GM19035 (cell line): ENCODE data around the gene HDAC8.
"Not testable (repeated sequence)": the region's sequence is repeated elsewhere in the genome, so short reads cannot be mapped to it uniquely, and the experiment has no call there.

Source experiments
- ATAC-seq: cut with Tn5 transposase; IDR thresholded peaks from one replicate; pipeline ENCODE4 v1.9.1; 2021; ENCODE audit not compliant: unreplicated experiment

The HDAC8 gene

DNA sequence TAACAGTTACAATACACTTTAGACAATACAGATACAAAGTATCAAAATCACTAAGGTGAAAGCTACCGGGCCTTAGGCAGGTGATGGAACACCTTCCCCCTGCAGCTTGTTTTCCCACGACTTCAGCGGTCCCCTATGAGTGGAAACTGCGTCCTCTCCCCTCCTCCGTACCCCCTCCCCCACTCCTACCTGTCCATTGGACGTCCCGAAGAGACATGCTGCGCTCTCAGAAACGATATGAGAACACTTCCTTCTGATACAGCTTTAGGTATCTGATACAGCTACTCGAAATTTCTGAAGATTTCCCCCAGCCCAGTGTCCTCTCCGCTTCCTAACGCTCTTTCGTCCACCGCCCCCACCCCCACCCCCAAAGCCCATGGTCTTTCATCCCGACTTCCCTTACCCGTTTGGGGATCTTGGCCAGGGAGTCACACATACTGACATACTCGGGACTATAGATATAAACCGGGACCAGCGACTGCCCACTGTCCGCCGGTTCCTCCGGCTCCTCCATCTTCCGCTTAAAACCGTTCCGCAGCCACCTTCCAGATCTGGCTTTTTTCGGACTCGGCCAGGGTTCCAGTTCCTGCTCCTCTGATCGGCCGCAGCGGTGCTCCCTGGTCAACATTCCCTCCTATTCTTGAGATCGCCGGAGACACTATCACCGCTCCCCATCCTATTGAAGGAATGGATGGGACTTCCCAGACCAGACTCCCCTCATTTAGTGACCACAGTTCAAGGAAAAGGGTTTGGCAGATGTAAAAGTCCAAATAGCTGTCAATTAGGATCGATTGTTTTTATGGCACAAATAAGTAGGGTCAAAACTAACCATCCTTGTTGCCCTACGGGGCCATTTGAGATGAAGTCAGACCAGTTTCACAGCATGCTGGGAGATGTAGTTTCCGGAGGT, at the start of gene HDAC8:
TSS of gene HDAC8 (minus strand) at position 596 of the 910 bp plus-strand sequence. CDS start at position 514, 82 bp downstream.
- peak; percentile 99 for ATAC-seq

GRCh38 chrX:72621625-72622485, 49.2 kb upstream of the HDAC8 start:
- peak; percentile 81 for ATAC-seq

GRCh38 chrX:72621163-72621562, 48.5 kb upstream of the HDAC8 start:
- ATAC-seq = no peak

DNA sequence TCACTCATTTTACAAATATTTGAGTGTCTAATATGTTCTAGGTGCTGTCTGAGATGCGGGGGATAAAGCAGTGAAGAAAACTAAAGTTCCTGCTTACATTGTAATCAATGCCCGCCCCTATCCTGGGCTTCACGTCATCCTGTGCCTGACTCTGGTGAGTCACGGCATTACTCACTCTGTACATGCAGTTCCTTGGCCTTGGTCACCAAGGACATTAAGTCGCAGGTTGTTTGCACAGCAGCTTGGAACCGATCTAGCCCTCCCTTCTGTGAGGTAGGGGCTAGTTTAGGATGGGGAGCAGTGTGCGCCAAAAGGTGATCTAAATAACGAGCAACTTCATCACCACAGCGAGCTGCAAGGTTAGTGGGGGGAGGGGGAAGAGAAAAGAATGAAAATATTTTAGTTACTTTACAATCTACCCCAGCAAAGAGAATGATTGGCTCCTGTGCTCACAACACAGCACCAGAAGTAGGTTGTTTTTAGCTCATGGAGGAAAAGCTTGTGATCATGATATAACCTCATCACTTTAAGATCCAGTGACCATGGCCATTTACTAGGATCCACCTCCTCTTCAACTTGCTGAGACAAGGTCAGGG, 48.0 kb upstream of the HDAC8 start:
- ATAC-seq = no peak

- ATAC-seq = no peak
These were observed 36.7 kb upstream of the HDAC8 start for GRCh38 chrX:72609313-72609712.

DNA sequence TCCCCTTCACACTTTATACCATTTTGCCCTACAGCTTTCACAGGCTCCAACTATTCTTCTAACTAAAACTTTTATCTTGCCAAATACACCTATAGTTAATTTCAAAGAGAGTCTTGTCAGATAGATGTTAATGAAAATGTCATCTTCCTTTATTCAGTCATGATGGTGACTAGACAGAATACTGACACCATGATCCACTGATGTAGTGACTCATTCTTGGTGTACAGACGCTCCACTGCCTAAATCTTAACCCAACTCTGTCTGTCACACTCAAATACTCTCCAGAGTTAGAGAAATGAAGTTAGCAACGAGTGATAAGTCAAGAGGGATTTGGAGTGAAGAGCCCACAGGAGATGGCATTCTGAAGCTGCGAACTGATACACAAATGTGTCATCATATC, 32.1 kb upstream of the HDAC8 start:
- no peak for ATAC-seq

DNA sequence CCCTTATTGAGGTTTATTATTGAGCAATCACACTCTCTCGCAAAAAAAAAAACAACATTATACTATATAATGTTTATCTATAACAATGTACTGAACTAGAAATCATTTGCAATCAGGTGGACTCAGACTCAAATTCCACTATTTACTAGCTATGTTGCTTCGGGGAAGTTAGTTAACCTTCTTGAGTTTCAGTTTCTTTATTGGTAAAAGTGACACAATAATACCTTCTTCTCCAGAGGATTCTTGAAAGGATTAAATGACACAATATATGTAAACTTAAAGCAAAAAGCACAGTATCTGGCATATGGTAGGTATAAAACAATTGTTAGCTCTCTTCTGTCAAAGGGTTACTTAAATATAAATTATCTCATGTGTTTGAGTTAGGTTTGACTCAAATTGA, 31.5 kb upstream of the HDAC8 start:
- no peak for ATAC-seq

DNA sequence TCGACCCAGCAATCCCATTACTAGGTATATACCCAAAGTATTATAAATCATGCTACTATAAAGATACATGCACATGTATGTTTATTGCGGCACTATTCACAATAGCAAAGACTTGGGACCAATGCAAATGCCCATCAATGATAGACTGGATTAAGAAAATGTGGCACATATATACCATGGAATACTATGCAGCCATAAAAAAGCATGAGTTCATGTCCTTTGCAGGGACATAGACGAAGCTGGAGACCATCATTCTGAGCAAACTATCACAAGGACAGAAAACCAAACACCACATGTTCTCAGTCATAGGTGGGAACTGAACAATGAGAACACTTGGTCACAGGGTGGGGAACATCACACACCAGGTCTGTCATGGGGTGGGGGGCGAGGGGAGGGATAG, 18.4 kb upstream of the HDAC8 start:
- ATAC-seq = not testable (repeated sequence)

- ATAC-seq = no peak
These were observed 11.5 kb upstream of the HDAC8 start for GRCh38 chrX:72584163-72584562.

DNA sequence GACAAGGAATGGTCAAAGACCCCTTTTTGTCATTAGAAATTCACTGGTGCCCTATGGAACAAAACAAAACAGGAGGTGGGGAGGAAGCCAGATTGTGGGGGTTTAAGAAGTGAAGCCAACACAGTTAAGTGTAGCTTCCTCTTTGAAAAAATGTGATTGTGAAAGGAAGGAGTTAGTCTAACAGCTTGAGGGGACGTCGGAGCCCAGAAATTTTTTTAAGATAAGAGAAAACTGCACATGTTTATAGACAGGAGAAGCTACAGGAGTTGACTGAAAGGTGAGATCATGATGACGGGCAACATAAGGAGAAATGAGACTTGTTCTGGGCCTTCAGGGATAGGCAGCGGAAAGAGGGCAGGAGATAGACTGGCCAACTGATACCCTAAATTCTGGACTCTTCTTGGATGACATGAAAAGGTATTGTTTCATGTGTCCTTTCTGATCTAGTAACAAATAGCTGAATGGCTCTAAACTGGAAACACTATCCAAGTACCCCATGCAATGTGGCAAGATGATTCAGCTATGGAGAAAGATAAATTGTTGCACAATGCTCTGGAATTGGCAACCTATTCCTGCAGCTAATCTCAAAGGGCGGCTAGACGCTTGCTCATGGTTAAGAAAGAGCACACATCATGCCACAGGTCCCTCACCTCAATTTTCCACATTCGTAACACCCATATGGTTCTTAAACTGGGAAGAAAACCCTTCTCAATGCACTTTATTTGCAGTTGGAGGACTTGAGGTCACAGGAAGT, 3.7 kb upstream of the HDAC8 start:
- no peak for ATAC-seq

GRCh38 chrX:72573158-72573511, 492 bp upstream of the HDAC8 start:
- peak; percentile 28 for ATAC-seq

GRCh38 chrX:72569786-72570185, 2.9 kb downstream of the HDAC8 start:
- no peak for ATAC-seq

- no peak for ATAC-seq
These were observed 4.1 kb downstream of the HDAC8 start for GRCh38 chrX:72568406-72569092.

GRCh38 chrX:72566448-72566847, 6.2 kb downstream of the HDAC8 start:
- no peak for ATAC-seq

GRCh38 chrX:72559655-72560054, 13.0 kb downstream of the HDAC8 start:
- not testable (repeated sequence) for ATAC-seq

GRCh38 chrX:72554448-72555140, 18.0 kb downstream of the HDAC8 start:
- ATAC-seq = no peak

DNA sequence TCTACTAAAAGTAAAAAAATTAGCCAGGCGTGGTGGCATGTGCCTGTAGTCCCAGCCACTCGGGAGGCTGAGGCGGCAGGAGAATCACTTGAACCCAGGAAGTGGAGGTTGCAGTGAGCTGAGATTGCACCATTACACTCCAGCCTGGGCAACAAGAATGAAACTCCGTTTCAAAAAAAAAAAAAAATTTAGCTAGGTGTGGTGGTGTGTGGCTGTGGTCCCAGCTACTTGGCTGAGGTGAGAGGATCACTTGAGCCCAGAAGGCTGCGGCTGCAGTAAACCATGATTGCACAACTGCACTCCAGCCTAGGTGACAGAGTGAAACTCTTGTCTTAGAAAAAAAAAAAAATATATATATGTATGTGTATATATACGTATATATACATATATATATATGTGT, 20.2 kb downstream of the HDAC8 start:
- not testable (repeated sequence) for ATAC-seq

DNA sequence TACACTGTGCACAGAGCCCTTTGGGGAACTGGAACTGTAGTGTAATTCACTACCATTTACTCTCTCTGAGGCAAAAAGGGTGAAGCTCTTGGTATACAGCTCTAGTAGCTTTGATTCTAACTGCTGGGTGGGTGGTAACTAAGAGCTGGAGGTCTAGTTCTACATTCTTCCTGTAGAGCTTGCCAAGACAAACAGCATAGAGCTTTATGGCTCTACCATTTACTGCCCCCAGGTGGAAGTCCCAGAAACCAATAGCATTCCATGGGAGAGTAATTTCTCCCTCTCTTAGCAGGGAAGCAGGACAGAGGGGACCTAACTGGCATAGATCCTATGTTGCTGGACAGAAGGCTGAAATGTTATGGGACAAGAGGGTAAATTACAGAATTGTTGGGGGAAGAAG, 26.7 kb downstream of the HDAC8 start:
- ATAC-seq = no peak

- ATAC-seq = no peak
These were observed 32.3 kb downstream of the HDAC8 start for GRCh38 chrX:72540318-72540717.

- ATAC-seq = no peak
These were observed 32.8 kb downstream of the HDAC8 start for GRCh38 chrX:72539822-72540221.
